A673 (cell line): Measurements from ENCODE around the gene FEV.

Experiments used
- CTCF ChIP-seq: fragments of 300-800, 200-600 bp; sonication (generic); conservative IDR thresholded peaks from 2 replicates; pipeline ENCODE4 v1.5.1; 2017; ENCODE audit warnings: low read depth, mild to moderate bottlenecking, antibody characterized with exemption, low read length, moderate library complexity, mixed read lengths
- EZH2 ChIP-seq: fragments of 200-600 bp; sonication (generic); IDR thresholded peaks from 2 replicates; pipeline ENCODE4 v1.6.1; 2017; ENCODE audit warnings: borderline replicate concordance, low read depth, mild to moderate bottlenecking, mixed read lengths, antibody characterized with exemption, low read length; ENCODE audit not compliant: poor library complexity, severe bottlenecking

- TF ChIP-seq CTCF (no peak), EZH2 (no peak)
These were observed 37.1 kb upstream of the FEV start for GRCh38 chr2:219022041-219022440.
